GM18868 (cell line): ENCODE measurements around the gene C6orf52.

Source experiments
- ATAC-seq: cut with Tn5 transposase; IDR thresholded peaks from one replicate; pipeline ENCODE4 v1.9.1; 2021; ENCODE audit warnings: mild to moderate bottlenecking, moderate library complexity; ENCODE audit not compliant: unreplicated experiment

Gene C6orf52

DNA sequence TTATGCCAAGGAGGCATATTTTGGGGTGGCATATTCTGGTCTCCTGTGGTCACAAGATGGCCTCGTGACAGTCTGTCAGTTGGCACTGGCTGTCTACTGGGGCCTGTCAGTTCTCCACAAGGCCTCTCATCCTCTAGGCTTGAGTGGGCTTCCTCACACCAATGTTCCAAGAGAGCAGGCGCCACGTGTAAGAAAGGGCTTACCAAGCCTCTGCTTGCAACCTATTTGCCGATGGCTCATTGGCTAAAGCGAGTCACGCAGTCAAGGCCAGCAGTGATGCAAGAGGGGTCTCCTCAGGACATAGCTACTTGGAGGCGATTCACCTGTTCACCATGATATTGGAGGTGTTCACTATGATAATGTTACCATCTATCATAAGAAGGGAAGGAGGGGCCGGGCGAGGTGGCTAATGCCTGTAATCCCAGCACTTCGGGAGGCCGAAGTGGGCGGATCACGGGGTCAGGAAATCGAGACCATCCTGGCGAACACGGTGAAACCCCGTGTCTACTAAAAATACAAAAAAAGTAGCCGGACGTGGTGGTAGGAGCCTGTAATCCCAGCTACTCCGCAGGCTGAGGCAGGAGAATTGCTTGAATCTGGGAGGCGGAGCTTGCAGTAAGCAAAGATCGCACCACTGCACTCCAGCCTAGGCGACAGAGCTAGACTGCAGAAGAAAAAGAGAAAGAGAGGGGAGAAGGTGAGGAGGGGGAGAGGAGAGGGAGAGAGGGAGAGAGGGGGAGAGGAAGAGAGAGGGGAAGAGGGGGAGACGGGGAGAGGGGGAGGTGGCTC is 35.3 kb downstream of the C6orf52 start:
- ATAC-seq, result no peak

DNA sequence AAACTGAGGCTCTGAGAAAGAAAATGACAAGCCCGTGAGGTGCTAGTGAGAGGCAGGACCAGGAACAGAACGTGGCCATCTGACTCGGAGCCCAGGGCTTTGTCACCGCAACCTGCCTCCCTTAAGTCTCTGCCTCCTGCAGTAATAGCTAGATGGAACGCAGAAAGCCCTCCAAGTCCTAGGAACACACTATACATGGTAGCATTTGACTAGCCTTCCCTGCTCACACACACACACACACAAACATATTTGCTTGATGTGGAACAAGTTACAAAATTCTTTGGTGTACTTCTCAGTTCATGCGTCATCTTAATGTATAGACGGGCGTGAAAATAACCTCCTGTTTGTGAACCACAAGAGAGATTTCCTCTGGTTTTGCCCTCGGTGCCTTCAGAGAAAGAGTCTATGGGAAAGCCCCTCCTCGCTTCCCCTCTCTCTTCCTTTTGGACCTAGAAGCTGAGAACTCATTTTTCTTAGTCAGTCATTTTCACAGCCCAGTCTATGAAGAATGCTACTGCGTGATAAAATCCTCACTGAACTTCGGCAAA is 38.8 kb downstream of the C6orf52 start:
- peak; percentile 62 for ATAC-seq

DNA sequence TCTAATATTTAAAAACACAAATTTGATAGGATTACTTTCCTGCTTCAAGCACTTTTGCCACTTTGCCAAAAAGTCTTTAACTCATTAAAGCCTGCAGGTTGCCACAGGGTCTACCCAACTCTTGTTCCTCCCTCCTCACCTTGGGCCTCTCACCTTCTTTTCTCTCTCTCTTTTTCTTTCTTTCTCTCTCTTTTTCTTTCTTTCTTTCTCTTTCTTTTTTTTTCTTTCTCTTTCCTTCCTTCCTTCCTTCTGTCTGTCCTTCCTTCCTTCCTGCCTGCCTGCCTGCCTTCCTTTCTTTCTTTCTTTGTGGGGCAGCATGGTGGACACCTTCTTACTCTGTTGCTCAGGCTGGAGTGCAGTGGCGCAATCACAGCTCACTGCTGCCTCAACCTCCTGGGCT is 50.2 kb downstream of the C6orf52 start:
- no peak for ATAC-seq

DNA sequence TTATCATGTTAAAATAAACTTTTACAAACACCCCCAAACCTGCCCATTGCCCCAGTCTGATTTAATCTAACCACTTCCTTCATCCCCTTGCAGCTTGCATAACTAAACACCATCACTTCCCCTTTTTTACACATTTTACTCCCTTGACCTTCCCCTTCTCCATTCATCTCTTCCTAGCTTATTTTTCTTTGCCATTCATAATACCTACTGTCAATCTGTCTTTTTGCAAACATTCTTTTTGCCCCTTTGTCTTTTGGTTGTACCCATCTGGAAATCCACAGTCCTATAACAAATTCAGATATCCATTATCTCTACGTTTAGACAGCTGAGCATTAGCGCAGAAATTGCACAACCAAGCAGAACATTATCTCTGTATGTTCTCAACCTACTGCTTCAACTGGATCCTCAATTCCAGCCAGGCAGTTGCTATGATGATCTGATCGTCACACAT is 51.2 kb downstream of the C6orf52 start:
- peak; percentile 95 for ATAC-seq

DNA sequence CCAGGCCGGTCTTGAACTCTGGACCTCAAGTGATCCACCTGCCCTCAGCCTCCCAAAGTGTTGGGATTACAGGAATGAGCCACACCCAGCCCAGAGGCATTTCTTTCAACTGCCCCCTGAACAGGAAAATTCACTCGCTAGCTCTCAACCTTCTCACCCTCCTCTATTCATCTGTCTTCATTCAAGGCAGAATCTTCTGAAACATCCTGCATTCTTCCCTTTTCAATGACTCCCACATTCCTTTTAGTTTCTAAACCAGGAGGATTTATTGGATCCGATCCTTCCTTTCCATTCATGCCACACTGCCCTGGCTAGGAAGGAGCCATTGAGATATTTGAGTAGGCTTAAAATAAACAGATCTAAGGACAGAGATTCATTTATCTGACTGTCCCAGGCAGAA is 52.9 kb downstream of the C6orf52 start:
- ATAC-seq, result no peak

DNA sequence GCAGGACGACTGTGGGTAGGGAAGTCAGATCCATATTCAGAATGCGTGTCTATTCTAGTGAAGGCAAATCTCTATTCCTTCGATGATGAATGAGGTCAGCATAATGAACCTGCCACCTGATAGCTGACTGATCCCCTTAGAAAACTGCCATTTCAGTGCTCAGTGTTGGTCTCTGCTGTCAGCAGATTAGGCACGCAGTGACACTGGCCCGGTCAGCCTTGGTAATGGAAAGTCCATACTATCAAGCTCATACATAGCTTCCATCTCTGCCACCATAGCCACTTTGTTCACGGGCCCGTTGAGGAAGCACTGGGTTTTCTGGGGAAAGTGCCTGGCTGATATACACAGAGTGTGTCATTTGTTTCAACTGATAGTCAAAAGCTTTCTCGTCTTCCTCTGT is 54.0 kb downstream of the C6orf52 start:
- ATAC-seq, result no peak

DNA sequence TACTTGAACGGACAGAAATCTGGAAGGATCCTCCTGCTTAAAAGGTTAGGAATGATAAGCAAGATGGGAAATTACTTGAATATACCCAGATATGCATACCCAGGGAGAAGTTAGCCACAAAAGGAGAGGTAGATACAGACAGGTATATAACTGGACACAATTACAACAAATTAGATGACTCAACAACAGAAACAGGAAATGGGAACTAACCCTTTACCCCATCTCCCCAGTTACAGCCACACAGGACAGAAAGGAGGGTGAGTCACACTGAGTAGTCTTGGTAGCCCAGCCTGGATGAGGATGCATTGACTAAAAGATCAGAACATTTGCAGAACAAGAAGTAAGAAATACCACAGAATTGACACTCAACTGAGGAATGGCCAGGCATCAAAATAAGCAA is 61.2 kb downstream of the C6orf52 start:
- peak; percentile 100 for ATAC-seq

DNA sequence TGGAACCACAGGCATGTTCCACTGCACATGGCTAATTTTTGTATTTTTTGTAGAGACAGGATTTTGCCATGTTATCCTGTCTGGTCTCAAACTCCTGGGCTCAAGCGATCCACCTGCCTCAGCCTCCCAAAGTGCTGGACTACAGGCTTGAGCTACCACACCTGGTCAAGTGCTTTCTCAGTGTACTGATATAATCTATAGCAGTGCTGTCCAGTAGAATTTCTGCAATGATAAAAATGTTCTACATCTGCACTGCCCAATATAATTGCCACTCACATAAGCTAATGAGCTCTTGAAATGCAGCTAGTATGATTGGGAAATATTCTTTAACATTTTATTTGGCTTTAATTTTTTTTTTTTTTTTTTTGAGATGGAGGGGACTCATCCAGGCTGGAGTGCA is 64.2 kb downstream of the C6orf52 start:
- no peak for ATAC-seq

DNA sequence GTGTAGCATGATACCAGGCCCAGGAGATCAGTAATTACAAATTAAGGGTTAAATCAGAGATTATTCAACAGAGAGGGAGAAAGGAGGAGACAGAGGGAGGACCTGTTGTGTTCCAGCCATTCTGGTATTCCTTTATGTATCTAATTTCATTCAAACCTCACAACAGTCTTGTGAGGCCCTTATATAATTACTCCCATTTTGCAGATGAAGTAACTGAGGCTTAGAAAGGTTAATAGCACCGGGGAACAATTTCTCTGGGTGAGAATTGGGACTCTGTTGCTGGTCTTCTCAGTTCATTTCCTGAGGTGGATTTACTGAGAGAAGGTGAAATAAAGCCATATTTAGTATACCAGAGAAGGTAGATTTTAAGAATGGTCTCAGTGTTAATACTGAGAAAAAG is 66.6 kb downstream of the C6orf52 start:
- no peak for ATAC-seq

DNA sequence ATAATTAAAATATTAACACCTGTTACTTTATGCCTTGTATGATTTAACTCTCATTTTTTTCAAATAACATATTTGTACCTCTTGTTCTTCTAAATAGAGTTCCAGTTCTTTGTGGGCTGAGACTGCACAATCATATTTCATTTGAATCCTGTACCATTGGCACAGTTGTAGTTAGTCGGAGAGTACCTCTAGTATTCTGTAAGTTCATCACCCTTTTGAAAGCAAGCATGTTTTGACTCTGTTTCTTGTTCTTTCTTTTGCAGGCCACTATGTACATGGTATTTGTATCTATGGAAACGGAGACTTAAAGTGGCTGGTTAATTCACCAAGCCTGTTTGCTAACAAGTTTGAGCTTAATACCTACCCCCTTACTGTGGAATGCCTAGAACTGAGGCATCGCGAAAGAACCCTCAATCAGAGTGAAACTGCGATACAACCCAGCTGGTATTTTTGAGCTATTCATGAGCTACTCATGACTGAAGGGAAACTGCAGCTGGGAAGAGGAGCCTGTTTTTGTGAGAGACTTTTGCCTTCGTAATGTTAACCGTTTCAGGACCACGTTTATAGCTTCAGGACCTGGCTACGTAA is 68.2 kb downstream of the C6orf52 start:
- no peak for ATAC-seq

DNA sequence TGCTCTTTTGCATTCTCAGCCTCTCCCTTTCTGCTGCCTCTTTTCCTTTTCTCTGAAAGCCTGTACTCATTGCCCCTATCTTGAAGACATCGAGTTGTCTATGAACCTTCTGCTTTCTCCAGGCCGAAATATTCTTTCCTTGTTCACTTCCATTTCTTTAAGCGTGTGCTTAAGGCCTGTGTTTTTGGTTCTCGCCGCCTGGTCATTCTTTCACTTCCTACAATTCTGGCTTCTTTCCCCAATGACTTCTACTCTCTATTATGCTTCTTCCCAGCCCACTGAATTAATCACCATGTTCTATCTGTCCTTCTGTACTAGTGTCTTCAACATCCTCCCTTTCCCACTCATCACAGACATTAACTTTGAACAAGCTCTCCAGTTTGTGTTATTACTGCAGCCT is 69.6 kb downstream of the C6orf52 start:
- ATAC-seq, result no peak

DNA sequence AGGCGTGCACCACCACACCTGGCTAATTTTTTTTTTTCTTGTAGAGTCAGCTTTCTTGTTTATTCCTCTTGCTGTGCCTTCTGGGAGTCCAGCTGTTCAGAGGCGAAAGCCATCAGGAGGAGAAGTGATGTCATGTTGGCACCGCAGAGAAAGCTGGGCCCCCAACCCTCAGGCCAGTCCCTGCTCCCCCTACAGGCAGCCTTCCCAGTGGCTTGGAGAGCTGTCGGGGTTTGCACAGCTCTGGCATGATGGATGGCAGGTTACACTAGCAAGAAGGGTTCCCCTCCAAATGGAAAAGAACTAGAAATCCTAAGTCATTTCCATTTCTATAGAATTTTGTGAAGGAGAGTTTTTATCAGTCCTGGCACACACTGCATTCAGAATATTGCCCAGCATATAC is 72.6 kb downstream of the C6orf52 start:
- no peak for ATAC-seq
